Esophagus (tissue), 2 donors: ENCODE measurements around the gene SUPT3H. TPM values are rescaled to one million over a fixed set of nuclear protein-coding genes. Genes with fewer than 3 reads are reported as not detected.
"Not testable (repeated sequence)": the region's sequence is repeated elsewhere in the genome, so short reads cannot be mapped to it uniquely, and the experiment has no call there.

Experiments
- H3K27ac ChIP-seq, 2 donors: one replicate each; pipeline ENCODE4 v1.5.1; 2013; ENCODE audit warnings: low read depth in 2 of 2, mild to moderate bottlenecking in 2 of 2, inconsistent platforms in 1 of 2, low read length in 1 of 2, moderate library complexity in 1 of 2
- H3K27me3 ChIP-seq, 2 donors: one replicate each; pipeline ENCODE4 v1.6.1; 2013; ENCODE audit warnings: low read length in 2 of 2, control low read depth in 1 of 2, mild to moderate bottlenecking in 1 of 2; ENCODE audit not compliant: insufficient read depth in 2 of 2, control insufficient read depth in 1 of 2
- H3K36me3 ChIP-seq, 2 donors: one replicate each; pipeline ENCODE4 v1.6.1; 2013; ENCODE audit warnings: low read length in 1 of 2; ENCODE audit not compliant: control insufficient read depth in 2 of 2, insufficient read depth in 2 of 2
- H3K4me1 ChIP-seq, 2 donors: one replicate each; pipeline ENCODE4 v1.6.1; 2013; ENCODE audit warnings: low read length in 1 of 2; ENCODE audit not compliant: control insufficient read depth in 2 of 2, insufficient read depth in 2 of 2
- H3K4me3 ChIP-seq, 2 donors: one replicate each; pipeline ENCODE4 v1.5.1; 2013; ENCODE audit warnings: low read length in 2 of 2, mild to moderate bottlenecking in 2 of 2, low read depth in 1 of 2, moderate library complexity in 1 of 2
- H3K9me3 ChIP-seq, 2 donors: one replicate each; pipeline ENCODE4 v1.6.1; 2013; ENCODE audit warnings: mild to moderate bottlenecking in 2 of 2, low read depth in 1 of 2, low read length in 1 of 2, moderate library complexity in 1 of 2; ENCODE audit not compliant: control insufficient read depth in 2 of 2, insufficient read depth in 1 of 2
- WGBS, 2 donors: extraction: QIAGEN DNeasy Blood & Tissue Kit; methylation state at CpG; one replicate each; pipeline ENCODE4 v1.1.7; 2013; 5-methylcytosine and 5-hydroxymethylcytosine counted together
- polyA plus RNA-seq, 2 donors: library from polyadenylated mRNA; stranded (reverse); fragments of 200-250 nt; gene quantifications; one replicate each; pipeline ENCODE4 v1.2.3, GENCODE V29; 2013
- donor health status: healthy with polysubstance abuse.
- donor health status: Bipolar disorder and iron deficiency.

SUPT3H gene
- polyA plus RNA-seq, 2 donors, result 2.8 to 3.6 TPM

- Histone ChIP-seq H3K27ac (no peak overlapping the region), H3K4me3 (no peak overlapping the region), H3K27me3 (no peaks in the 10 kb centered on the region), H3K9me3 (no peaks in the 10 kb centered on the region), H3K4me1 (no peaks in the 10 kb centered on the region), H3K36me3 (no peaks in the 10 kb centered on the region)
- WGBS, 2 donors, result 73 to 83% methylated on average over 1 of the region's 1 CpG
Observed at GRCh38 chr6:45045253-45045601, 332.5 kb downstream of the SUPT3H start.

GRCh38 chr6:45044510-45045252 is 333.1 kb downstream of the SUPT3H start:
- WGBS, 2 donors, result 82 to 91% methylated on average over 2 of the region's 2 CpGs
- Histone ChIP-seq H3K27me3 (no peaks in the 10 kb centered on the region), H3K27ac (no peak overlapping the region), H3K4me3 (no peak overlapping the region), H3K36me3 (no peaks in the 10 kb centered on the region), H3K4me1 (no peaks in the 10 kb centered on the region), H3K9me3 (no peaks in the 10 kb centered on the region)

GRCh38 chr6:45044086-45044485 is 333.6 kb downstream of the SUPT3H start:
- 74 to 78% methylated on average over 2 of the region's 2 CpGs for WGBS, 2 donors

GRCh38 chr6:45042673-45043072 is 335.1 kb downstream of the SUPT3H start:
- not testable (repeated sequence) for H3K27me3 ChIP-seq, H3K9me3 ChIP-seq, H3K4me1 ChIP-seq, H3K4me3 ChIP-seq, H3K36me3 ChIP-seq, H3K27ac ChIP-seq
- 88 to 93% methylated on average over 2 of the region's 2 CpGs for WGBS, 2 donors

More at GRCh38 chr6:45044086-45044485, 333.6 kb downstream of the SUPT3H start:
- Histone ChIP-seq H3K27me3 (no peaks in the 10 kb centered on the region), H3K36me3 (no peaks in the 10 kb centered on the region), H3K9me3 (no peaks in the 10 kb centered on the region), H3K27ac (no peak overlapping the region), H3K4me3 (no peak overlapping the region), H3K4me1 (no peaks in the 10 kb centered on the region)

GRCh38 chr6:45038226-45038625 is 339.5 kb downstream of the SUPT3H start:
- Histone ChIP-seq H3K27me3 (no peaks in the 10 kb centered on the region), H3K9me3 (no peaks in the 10 kb centered on the region), H3K36me3 (no peaks in the 10 kb centered on the region), H3K4me1 (no peaks in the 10 kb centered on the region), H3K4me3 (no peak overlapping the region), H3K27ac (no peak overlapping the region)
- WGBS, 2 donors, result 65 to 70% methylated on average over 1 of the region's 1 CpG

GRCh38 chr6:45036103-45036502 is 341.6 kb downstream of the SUPT3H start:
- no peak overlapping the region for H3K4me3 ChIP-seq
- 92 to 93% methylated on average over 3 of the region's 3 CpGs for WGBS, 2 donors
- H3K27ac ChIP-seq, result no peak overlapping the region
- H3K4me1 ChIP-seq, result no peaks in the 10 kb centered on the region
- H3K9me3 ChIP-seq, result no peaks in the 10 kb centered on the region
- H3K27me3 ChIP-seq, result no peaks in the 10 kb centered on the region
- no peaks in the 10 kb centered on the region for H3K36me3 ChIP-seq

GRCh38 chr6:45032426-45032825 is 345.3 kb downstream of the SUPT3H start:
- WGBS, 2 donors, result 91 to 99% methylated on average over 2 of the region's 2 CpGs
- Histone ChIP-seq H3K4me3 (no peak overlapping the region), H3K27me3 (no peaks in the 10 kb centered on the region), H3K4me1 (no peaks in the 10 kb centered on the region), H3K36me3 (no peaks in the 10 kb centered on the region), H3K27ac (no peak overlapping the region), H3K9me3 (no peaks in the 10 kb centered on the region)

- Histone ChIP-seq H3K4me1 (no peaks in the 10 kb centered on the region), H3K36me3 (no peaks in the 10 kb centered on the region), H3K4me3 (no peak overlapping the region), H3K27me3 (no peaks in the 10 kb centered on the region), H3K27ac (no peak overlapping the region), H3K9me3 (no peaks in the 10 kb centered on the region)
- WGBS, 2 donors, result 94 to 95% methylated on average over 1 of the region's 1 CpG
Observed at GRCh38 chr6:45031601-45032000, 346.1 kb downstream of the SUPT3H start.

- WGBS, 2 donors, result 85% methylated on average over 4 of the region's 4 CpGs
- Histone ChIP-seq H3K36me3 (no peaks in the 10 kb centered on the region), H3K27me3 (no peaks in the 10 kb centered on the region), H3K9me3 (no peaks in the 10 kb centered on the region), H3K4me1 (no peaks in the 10 kb centered on the region), H3K4me3 (no peak overlapping the region), H3K27ac (no peak overlapping the region)
Observed at GRCh38 chr6:45027126-45027525, 350.6 kb downstream of the SUPT3H start.

GRCh38 chr6:45026003-45026516 is 351.7 kb downstream of the SUPT3H start:
- Histone ChIP-seq H3K27ac (no peak overlapping the region), H3K4me1 (no peaks in the 10 kb centered on the region), H3K27me3 (no peaks in the 10 kb centered on the region), H3K9me3 (no peaks in the 10 kb centered on the region), H3K4me3 (no peak overlapping the region), H3K36me3 (no peaks in the 10 kb centered on the region)
- WGBS, 2 donors, result 94 to 96% methylated on average over 2 of the region's 2 CpGs
